Measurements from ENCODE around the gene INHBE.

DNA sequence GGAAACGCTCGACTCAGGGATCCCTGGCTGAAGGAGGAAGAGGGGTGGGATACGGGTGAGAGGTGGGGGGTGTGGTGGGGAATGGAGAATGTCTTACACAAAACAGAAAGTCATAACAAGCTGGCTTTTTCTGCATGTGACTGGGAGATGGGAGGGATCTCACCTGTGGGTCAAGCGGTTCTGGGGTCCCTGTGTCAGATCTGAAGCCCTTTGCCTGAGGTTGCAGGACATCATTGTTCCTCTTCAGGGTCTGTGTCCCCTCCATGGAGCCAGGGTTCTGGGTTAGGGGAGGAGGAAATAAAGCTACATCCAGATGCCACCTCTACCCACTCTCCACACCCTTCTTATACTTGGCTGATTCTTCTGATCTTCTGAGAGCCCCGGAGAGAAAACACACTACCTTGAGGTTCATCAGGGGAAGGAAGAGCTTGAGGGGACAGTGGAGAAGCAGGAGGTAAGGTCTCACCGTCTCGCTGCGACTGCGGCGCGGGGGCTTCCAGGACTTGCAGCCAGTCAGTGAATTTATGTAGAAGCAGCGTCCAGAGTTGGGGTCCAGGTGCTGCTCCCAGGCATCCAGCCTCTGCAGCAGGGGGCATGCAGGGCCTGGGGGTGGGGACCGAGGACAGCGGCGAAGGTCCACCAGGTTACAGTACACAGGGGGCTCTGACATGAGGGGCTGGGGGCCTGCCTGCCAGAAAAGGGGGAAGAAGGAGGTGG lies 22.0 kb downstream of the INHBE start:
- TF ChIP-seq, protein P1, sequence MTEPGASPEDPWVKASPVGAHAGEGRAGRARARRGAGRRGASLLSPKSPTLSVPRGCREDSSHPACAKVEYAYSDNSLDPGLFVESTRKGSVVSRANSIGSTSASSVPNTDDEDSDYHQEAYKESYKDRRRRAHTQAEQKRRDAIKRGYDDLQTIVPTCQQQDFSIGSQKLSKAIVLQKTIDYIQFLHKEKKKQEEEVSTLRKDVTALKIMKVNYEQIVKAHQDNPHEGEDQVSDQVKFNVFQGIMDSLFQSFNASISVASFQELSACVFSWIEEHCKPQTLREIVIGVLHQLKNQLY (CRISPR knock-in tag; IDR thresholded peaks at IDR 0.05): no peak
- TF ChIP-seq TCF7 (CRISPR knock-in tag; IDR thresholded peaks at IDR 0.05; ENCODE audit: low read depth) (no peak), MAX (CRISPR knock-in tag; IDR thresholded peaks at IDR 0.05) (no peak), ETV6 (CRISPR knock-in tag; IDR thresholded peaks at IDR 0.05) (no peak), CBFB (CRISPR knock-in tag; IDR thresholded peaks at IDR 0.05; ENCODE audit: low read depth) (no peak), PRDM15 (CRISPR knock-in tag; IDR thresholded peaks at IDR 0.05) (no peak), TEAD4 (CRISPR knock-in tag; IDR thresholded peaks at IDR 0.05) (no peak)
- TF ChIP-seq, protein P2, sequence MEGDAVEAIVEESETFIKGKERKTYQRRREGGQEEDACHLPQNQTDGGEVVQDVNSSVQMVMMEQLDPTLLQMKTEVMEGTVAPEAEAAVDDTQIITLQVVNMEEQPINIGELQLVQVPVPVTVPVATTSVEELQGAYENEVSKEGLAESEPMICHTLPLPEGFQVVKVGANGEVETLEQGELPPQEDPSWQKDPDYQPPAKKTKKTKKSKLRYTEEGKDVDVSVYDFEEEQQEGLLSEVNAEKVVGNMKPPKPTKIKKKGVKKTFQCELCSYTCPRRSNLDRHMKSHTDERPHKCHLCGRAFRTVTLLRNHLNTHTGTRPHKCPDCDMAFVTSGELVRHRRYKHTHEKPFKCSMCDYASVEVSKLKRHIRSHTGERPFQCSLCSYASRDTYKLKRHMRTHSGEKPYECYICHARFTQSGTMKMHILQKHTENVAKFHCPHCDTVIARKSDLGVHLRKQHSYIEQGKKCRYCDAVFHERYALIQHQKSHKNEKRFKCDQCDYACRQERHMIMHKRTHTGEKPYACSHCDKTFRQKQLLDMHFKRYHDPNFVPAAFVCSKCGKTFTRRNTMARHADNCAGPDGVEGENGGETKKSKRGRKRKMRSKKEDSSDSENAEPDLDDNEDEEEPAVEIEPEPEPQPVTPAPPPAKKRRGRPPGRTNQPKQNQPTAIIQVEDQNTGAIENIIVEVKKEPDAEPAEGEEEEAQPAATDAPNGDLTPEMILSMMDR (IDR thresholded peaks at IDR 0.05): no peak
- TF ChIP-seq, protein P3, sequence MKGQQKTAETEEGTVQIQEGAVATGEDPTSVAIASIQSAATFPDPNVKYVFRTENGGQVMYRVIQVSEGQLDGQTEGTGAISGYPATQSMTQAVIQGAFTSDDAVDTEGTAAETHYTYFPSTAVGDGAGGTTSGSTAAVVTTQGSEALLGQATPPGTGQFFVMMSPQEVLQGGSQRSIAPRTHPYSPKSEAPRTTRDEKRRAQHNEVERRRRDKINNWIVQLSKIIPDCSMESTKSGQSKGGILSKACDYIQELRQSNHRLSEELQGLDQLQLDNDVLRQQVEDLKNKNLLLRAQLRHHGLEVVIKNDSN (CRISPR knock-in tag; IDR thresholded peaks at IDR 0.05): no peak
- TF ChIP-seq, protein P4, sequence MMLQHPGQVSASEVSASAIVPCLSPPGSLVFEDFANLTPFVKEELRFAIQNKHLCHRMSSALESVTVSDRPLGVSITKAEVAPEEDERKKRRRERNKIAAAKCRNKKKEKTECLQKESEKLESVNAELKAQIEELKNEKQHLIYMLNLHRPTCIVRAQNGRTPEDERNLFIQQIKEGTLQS (CRISPR knock-in tag; conservative IDR thresholded peaks at IDR 0.05): no peak
